IPS DF 4.7 (cell line): ENCODE results near the gene SLC7A9.
"Not testable (repeated sequence)": the region's sequence is repeated elsewhere in the genome, so short reads cannot be mapped to it uniquely, and the experiment has no call there.

Experiments used
- DNase-seq: peaks from one replicate; pipeline ENCODE4 v3.0.0-alpha.2; 2013; ENCODE audit warnings: low spot score; ENCODE audit errors: extremely low read depth

The SLC7A9 gene

DNA sequence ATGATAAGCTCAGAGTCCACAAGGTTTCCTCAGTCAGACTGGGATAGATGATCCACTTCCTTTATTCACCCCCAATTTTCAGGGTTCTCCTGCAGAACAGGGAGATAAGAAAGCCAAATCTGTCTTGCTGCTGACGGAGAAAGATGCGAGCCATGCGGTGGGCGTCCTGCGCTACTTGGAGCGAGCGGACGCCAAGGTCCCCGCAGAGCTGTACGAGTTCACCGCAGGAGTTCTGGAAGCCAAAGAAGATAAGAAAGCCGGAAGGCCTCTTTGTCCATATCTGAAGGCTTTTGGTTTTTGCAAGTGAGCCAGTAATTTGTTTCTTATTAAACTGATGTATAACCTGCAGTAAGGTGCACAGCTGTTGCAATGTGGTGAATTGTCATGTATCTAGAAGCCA lies 66.7 kb downstream of the SLC7A9 start:
- DNase-seq, result no peak

DNA sequence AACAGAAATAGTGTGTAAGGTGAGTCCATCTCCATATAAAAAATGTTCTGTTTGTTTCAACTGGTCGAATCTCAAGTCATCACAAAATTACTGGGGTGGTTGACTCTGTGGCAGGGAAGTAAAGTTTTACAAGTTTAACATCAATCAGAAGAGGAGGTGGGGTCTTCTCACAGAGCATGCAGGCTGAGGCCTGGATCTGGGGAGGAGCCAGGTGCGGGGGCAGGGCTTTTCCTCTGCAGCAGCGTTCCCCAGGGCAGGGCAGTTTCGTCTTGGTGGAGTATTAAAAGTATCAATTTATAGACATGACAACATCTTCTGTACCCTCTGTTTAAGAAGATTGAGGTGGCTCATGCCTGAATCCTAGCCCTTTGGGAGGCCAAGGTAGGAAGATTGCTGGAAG lies 68.8 kb downstream of the SLC7A9 start:
- DNase-seq, result no peak

GRCh38 chr19:32800191-32800590 lies 69.4 kb downstream of the SLC7A9 start:
- DNase-seq, result no peak

DNA sequence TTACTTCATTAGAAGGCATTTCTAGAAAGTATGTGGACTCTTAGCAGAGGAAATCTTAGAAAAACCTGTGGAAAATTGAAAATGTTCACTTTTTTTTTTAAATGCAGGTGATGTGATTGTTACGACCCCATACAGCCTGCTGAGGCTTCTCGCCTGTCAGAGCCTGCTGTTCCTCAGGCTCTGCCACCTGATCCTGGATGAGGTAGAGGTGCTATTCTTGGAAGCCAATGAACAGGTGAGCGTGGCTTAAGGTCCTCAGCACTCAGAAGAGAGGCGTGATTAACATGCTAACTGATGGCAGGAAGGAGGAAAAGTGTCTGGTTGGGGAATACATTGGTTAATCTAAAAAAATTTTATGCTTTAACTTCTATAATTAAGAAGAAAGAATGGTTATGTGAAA lies 71.4 kb downstream of the SLC7A9 start:
- no peak for DNase-seq

DNA sequence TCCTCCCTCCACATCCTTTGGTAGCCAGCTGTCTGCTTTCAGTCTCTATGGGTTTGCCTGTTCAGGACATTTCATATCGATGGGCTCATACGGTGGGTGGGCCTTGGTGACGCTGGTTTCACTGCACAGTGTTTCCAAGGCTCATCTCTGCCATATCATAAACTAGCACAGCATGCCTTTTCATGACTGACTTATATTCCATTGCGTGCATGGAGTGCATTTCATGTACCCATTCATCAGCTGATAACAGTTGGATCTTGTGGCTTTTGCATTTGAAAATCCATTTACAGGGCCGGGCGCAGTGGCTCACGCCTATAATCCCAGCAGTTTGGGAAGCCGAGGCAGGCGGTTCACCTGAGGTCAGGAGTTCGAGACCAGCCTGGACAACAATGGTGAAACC lies 80.1 kb downstream of the SLC7A9 start:
- no peak for DNase-seq

GRCh38 chr19:32787895-32788294 lies 81.7 kb downstream of the SLC7A9 start:
- not testable (repeated sequence) for DNase-seq

GRCh38 chr19:32787161-32787813 lies 82.3 kb downstream of the SLC7A9 start:
- not testable (repeated sequence) for DNase-seq

DNA sequence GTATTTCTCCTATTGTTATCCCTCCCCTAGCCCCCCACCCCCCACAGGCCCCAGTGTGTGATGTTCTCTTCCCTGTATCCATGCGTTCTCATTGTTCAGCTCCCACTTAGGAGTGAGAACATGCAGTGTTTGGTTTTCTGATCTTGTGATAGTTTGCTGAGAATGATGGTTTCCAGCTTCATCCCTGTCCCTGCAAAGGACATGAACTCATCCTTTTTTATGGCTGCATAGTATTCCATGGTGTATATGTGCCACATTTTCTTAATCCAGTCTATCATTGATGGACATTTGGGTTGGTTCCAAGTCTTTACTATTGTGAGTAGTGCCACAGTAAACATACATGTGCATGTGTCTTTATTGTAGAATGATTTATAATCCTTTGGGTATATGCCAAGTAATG lies 87.5 kb downstream of the SLC7A9 start:
- not testable (repeated sequence) for DNase-seq

DNA sequence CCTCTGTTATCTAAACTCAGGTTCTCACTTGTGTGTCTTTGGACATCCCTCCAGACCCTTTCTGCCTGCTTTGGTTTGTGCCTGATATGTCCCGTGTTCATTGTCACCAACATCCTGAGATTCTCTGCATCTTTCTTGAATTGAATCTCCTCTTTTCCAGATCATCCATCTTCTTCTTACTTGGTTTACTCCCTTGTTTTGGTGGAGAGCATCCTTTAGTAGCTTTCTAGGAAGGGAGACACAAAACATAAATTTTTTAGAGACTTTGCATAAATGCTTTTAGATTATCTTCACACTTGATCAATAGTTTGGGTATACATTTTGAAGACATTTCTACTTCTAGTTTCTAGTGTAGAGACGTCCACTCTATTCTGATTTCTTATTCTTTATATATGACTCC lies 88.3 kb downstream of the SLC7A9 start:
- DNase-seq, result no peak
